HUDEP-2 (cell line): ENCODE data around the gene PAGR1.
"Not testable (repeated sequence)": the region's sequence is repeated elsewhere in the genome, so short reads cannot be mapped to it uniquely, and the experiment has no call there.

Source experiments
- DNase-seq, 76 experiments: peaks; one replicate each; lab custom pipeline; 2025; ENCODE audit not compliant: unreplicated experiment in 76 of 76; lab: John Stamatoyannopoulos, UW

PAGR1 gene

DNA sequence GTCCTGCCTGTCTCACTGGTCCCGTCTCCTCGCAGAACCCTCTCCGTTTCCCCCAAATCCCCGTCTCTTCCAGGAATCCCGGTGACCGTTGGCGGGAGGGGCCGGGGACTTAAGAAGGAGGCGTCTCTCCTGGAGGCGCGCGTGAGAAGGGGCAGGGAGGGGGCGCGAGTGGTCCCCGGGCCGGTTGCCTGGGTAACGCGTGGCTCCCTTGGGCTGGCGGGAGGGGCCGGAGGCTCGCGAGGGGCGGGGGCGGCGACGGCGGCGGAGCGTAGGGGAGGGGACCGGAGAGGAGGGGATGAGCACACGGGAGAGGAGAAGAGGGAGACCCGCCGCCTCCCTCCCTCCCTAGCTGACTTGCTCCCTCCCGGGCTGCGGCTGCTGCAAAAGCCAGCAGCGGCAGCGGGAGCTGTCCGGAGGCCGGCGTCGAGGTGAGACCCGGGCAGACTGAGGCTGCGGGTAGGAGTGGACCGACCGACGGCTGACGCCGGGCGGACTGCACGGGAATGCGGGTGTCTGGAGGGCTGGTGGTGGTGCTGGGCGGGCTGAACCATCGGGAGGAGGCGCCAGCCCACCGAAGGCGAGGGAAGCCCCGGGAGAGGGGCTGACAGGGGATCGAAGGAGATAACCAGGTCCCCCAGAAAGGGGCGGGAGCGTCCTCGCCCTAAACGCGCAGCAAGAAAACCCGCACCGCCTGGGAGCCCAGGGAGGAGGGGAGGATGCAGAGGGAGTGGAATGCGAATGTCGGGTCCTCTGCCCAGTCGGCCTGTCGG is 3.9 kb upstream of the PAGR1 start, which contains the start of gene PRRT2:
Gene PRRT2 (plus strand): TSS at position 298 of the 770 bp plus-strand sequence. CDS start 862 bp downstream, outside the sequence.
- DNase-seq = peak in 4 of 76 experiments; percentile 9 to 30 (median 14)

DNA sequence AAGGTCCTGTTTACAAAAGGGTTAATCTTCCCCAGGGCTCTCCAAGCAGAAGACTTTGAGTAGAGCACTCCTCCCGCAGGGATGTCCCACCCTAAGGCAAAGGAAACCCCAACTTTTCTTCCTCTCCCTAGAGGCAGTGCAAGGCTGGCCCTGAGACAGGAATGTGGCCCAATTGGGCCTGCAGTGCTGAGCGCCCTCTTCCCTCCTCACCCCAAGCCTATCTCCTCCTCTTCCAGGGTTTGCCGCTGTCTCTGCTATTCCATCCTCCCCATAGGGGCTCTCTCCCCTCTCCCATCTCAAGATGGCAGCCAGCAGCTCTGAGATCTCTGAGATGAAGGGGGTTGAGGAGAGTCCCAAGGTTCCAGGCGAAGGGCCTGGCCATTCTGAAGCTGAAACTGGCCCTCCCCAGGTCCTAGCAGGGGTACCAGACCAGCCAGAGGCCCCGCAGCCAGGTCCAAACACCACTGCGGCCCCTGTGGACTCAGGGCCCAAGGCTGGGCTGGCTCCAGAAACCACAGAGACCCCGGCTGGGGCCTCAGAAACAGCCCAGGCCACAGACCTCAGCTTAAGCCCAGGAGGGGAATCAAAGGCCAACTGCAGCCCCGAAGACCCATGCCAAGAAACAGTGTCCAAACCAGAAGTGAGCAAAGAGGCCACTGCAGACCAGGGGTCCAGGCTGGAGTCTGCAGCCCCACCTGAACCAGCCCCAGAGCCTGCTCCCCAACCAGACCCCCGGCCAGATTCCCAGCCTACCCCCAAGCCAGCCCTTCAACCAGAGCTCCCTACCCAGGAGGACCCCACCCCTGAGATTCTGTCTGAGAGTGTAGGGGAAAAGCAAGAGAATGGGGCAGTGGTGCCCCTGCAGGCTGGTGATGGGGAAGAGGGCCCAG is 3.0 kb upstream of the PAGR1 start:
- no peak for DNase-seq

DNA sequence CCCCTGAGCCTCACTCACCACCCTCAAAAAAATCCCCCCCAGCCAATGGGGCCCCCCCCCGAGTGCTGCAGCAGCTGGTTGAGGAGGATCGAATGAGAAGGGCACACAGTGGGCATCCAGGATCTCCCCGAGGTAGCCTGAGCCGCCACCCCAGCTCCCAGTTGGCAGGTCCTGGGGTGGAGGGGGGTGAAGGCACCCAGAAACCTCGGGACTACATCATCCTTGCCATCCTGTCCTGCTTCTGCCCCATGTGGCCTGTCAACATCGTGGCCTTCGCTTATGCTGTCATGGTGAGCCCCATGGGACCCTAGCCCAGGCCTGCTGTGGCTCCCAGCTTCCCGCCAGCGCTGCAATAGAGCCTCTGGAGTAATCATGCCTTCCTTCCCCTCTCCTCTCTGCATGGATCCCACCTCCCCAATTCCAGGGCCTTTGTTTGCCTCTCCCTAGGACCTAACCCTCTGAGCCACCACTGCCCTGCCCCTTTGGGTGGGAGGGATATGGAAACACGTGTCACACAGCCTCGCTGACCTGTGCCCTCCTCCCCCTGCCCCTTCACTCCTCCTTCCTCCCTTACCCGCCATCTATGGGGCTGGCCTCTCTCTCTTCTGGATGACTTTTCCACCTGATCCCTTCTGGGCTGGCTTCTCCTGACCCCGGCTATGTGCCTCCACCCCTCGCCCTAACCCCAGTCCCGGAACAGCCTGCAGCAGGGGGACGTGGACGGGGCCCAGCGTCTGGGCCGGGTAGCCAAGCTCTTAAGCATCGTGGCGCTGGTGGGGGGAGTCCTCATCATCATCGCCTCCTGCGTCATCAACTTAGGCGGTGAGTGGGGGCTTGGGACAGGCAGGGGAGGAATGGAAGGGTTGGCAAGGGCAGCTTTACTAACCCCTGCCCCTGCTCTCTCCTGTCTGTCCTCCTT is 2.0 kb upstream of the PAGR1 start:
- no peak for DNase-seq

DNA sequence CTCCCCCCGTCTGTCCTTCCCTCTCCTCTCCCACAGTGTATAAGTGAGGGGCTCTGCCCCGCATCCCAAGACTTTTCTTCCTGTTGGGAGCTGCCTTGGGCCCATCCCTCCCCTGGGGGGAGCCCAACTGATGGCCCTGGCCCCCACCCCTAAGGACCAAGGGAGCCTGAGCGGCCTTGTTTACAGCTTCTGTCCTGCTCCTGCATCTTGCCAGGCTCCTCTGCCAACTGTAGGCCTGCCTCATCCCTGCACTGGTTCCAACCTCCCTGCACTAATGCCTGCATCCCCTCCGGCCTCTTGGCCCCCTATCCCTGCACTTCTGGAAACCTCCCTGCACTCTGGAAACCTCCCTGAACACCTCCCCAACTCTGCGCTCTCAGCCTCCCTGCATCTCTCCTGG is 1.4 kb upstream of the PAGR1 start:
- DNase-seq = no peak

DNA sequence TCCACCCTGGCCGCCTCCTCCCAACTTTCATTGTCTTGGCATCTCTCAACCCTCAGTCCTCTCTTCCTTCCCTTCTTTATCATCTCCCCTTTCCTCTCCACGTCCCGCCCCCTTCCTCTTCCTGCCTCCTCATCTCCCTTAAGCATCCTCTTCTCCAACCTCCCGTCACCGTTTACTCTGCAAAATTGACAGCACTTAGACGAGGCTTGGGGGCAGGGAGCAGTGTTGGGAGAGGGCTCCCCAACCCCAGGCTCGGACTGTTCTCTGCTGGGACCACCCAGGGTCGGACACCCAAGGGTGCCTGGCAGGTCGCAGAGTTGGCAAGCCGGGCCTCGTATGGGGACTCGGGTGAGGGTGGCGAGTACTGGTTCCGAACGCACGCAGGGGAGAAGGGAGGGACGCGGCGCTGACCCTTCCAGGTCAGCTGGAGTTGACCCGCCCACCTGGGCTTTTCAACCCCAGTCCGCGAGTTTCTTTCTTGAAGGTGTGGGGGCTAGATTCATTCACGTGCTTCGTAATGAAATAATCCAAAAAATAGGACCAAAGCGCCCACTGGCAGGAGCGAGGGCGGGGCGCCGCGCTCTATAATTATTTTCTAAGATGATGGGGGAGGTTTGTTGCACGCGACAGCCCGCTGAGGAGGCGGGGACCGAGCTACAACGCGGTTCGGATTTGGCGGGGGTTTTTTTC is 775 bp upstream of the PAGR1 start:
- peak in 1 of 76 experiments; percentile 24 for DNase-seq

DNA sequence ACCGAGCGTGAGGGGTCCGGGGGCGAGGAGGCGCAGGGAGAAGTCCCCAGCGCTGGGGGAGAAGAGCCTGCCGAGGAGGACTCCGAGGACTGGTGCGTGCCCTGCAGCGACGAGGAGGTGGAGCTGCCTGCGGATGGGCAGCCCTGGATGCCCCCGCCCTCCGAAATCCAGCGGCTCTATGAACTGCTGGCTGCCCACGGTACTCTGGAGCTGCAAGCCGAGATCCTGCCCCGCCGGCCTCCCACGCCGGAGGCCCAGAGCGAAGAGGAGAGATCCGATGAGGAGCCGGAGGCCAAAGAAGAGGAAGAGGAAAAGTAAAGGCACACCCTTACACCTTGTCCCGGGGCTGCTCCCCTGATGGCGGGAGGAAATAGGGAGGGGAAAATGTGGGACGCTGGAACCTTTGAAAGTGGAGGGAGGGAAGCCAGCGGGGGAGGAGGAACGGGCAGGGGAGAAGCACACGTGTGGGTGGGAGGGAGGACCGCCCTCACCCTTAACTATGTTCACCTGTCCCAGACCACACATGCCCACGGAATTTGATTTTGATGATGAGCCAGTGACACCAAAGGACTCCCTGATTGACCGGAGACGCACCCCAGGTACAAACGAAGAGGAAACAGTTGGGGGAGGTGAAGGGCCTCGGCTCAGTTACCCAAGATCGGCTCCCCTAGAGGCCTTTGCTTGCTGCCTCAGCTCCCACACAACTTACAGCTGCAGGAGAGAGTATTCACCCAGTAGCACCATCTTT is 916 bp downstream of the PAGR1 start:
- DNase-seq = peak in 47 of 76 experiments; percentile 3 to 69 (median 38)

DNA sequence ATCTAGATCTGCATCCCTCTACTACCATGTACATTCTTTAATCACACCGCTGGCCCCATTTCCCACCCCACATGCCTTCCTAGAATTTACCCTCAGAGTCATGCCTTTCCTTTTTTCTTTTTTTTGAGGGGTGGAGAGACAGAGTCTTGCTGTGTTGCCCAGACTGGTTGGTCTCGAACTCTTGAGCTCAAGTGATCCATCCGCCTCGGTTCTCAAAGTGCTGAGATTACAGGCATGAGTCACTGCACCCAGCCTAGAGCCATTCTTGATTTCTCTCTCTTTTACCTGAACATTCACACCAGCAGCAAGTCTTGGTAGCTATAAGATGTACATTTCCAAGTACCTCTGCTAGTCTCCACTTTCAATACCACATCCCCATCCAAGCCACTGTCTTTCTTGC is 2.1 kb downstream of the PAGR1 start:
- DNase-seq = no peak

DNA sequence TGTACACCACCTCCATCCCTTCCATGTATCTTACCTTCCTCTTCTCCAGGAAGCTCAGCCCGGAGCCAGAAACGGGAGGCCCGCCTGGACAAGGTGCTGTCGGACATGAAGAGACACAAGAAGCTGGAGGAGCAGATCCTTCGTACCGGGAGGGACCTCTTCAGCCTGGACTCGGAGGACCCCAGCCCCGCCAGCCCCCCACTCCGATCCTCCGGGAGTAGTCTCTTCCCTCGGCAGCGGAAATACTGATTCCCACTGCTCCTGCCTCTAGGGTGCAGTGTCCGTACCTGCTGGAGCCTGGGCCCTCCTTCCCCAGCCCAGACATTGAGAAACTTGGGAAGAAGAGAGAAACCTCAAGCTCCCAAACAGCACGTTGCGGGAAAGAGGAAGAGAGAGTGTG is 3.6 kb downstream of the PAGR1 start:
- DNase-seq = no peak

DNA sequence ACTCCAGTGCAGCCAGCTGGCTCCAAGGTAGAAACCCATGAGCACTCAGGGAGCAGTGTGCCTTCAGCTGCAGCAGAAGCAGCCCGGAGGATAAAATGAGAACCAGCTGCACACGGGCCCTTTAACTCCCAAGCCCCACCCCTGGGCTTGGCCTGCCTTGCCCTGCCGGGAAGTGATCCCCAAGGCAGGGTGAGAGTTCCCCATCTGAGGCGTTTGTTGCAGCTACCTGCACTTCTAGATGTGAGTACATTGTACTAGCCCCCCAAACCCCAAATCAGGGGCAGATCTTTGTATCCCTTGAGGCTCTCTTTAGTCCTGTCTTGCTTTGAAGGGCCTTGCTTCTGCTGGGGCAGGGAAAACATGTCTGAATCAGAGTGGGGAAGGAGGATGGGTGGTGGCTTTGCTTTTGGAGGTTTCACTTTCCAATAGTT is 4.3 kb downstream of the PAGR1 start, which contains the start of gene MVP:
Gene MVP (plus strand): TSS at position 192 of the 431 bp plus-strand sequence. CDS start 10,088 bp downstream, outside the sequence.
- DNase-seq = peak in 37 of 76 experiments; percentile 4 to 56 (median 26)

DNA sequence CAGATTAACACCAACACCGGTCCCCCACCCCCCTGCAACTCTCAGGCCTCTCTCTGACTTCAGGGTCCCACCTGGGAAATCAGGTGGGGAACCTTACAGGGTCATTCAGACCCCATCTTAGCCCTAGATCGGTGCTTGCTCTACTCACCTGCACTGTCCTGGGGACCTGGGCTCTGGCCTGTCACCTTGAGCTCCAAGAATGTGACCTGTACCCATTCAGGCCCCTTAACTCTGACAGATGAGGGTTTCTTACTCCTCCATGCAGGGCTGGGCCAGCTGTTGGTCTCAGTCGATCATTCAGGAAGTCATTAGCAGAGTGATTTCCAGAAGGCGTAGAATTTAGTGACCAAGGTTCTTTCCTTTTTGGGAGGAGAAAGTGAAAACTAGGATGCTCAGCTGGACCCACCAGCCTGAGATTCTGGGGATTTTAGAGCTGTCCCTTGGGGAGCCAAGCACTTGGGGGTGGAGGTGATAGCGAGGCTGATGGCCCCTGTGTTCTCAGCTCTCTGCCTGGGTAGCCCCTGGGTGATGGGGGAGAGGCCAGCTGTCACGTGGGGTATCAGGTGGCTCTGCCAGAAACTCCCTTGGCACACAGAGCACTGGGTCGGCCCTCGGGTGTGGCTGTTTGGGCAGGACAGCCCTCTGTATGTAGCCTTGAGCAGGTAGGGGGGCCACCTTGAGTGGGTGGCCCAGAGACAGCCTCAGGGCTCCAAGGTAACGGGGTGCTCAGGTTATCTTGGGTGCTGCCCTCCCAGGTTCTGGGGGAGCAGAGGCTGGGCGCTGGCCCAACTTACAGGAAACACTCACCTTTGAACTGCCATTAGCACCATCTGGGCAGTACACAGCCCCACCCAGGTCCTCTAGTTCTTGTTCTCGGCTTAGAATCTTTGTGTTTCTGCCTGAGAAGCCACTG is 5.0 kb downstream of the PAGR1 start:
- peak in 24 of 76 experiments; percentile 4 to 51 (median 16) for DNase-seq

DNA sequence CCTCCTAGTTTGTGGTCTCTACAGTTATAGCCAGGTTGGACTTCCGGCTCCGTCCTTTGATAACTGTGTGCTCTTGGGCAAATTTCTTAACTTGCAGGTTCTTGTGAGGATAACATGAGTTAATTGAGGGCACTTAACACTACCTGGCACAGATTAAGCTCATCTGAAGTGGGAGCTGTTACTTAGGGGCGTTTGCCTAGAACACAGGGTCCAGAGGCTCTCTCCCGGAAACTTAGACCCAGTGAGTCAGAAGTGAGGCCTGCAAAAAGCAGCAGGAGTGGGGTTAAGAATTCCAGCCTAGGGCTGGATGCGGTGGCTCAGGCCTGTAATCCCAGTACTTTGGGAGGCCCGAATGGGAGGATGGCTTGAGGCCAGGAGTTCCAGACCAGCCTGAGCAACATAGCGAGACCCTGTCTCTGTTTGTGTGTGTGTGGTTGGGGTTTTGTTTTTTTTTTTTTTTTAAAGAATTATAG is 5.7 kb downstream of the PAGR1 start:
- no peak for DNase-seq

DNA sequence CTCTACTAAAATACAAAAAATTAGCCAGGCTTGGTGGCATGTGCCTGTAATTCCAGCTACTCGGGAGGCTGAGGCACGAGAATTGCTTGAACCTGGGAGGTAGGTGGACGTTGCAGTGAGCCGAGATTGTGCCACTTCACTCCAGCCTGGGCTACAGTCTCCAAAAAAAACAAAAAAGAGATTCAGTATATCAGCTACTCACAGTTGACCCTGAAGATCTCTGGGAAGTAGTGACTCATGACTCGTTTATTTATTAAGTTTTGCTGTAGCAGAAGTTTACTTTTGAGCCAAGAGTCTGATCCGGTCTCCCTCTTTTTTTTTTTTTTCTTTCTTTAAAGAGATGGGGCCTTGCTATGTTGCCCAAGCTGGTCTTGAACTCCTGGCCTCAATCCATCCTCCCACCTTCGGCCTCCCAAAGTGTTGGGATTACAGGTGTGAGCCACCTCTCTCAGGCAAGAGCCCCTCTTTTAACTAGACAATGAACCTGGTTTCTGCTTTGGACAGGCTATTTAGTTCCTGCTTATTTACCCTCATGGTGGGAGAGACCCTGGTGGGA is 8.7 kb downstream of the PAGR1 start:
- DNase-seq = no peak

DNA sequence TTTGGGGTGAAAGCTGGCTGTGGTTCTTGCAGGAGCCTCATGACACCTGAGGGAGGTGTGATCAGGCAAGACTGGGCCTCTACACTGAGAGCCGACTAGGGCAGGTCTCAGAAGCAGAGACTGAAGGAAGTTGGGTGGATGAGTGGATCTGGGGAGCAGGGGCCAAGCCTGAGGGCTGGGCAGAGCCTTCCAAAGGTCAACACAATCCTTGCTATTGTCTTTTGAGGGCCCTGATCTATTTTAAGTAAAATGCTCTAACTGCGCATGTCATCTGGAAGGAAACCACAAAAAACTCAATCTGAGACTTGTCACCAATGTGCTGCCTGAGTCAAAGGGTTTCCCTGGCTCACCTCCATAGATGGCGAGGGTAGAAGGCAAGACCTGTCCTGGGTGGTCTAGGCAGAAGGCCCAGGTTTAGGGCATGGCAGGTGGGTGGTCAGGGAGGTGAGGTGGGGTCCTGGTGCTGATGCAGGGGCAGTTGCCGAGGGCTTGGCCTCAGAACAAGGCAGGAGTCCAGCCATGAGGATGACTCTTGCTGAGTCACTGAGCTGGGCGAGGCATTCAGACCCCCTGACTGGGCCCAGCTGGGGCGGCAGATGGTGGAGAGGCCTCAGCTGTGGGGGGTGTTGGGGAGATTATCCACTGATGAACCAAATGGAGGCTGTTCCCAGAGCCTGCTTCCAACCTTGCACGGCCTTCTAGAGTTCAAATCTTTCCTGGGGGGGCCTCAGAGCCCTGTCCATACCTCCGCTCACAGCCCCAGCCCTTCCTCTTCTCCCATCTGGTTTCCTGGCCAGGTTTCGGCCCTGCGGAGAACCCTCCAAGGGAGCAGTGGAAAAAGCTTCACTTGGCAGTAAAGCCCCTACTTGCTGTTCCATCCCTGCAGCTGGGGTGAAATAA is 9.4 kb downstream of the PAGR1 start:
- DNase-seq = no peak

DNA sequence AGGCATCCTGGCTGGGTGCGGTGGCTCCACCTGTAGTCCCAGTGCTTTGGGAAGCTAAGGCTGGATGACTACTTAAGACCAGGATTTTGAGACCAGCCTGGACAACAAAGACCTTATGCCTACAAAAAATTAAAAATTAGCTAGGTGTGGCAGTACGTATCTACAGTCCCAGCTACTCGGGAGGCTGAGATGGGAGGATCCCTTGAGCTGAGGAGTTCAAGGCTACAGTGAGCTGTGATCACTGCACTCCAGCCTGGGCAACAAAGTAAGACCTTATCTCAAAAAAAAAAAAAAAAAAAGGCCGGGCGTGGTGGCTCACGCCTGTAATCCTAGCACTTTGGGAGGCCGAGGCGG is 10.4 kb downstream of the PAGR1 start:
- DNase-seq = no peak

DNA sequence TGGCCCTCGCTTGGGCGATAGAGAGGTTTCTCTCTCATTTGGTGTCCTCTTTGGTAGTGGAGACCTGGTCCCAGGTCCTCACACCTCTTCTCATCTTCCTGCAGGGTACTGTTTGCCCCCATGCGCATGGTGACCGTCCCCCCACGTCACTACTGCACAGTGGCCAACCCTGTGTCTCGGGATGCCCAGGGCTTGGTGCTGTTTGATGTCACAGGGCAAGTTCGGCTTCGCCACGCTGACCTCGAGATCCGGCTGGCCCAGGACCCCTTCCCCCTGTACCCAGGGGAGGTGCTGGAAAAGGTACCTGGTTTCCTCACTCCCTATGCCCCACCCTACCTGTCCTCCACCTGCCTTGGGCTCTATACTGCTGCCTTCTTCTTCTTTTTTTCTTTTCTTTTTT is 14.8 kb downstream of the PAGR1 start:
- DNase-seq = no peak

DNA sequence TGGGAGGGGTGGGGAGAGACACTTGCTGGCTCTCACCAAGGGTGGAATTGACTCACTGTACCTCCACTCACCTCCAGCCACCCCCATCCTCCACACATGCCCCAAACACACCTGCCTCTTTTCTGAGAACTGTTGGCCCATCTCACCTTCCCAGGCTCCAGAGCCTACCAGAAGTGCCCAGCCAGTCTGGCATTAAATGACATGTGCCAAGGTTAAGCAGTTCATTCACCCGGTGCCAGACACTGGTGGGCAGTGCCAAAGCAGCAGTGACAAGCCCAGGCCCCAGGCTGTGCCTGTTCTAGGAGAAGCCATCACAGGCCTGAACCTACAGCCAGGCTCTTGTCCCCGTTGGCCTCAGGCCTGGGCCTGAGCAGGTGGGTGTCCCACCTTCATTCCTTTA is 15.5 kb downstream of the PAGR1 start:
- no peak for DNase-seq

DNA sequence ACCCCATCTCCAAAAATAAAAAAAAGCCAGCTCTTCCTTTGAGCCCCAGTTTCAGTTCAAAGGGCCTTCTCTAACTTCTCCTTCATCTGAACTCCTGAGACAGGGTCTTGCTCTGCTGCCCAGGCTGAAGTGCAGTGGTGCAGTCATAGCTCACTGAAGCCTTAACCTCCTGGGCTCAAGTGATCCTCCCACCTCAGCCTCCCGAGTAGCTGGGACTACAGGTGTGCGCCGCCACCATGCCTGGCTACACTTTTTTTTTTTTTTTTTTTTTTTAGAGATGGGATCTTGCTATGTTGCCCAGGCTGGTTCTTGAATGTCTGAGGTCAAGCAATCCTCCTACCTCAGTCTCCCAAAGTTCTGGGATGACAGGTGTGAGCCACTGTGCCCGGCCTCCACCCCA is 17.3 kb downstream of the PAGR1 start:
- DNase-seq = not testable (repeated sequence)
